Measurements from ENCODE around the gene FAT4.

The FAT4 gene

DNA sequence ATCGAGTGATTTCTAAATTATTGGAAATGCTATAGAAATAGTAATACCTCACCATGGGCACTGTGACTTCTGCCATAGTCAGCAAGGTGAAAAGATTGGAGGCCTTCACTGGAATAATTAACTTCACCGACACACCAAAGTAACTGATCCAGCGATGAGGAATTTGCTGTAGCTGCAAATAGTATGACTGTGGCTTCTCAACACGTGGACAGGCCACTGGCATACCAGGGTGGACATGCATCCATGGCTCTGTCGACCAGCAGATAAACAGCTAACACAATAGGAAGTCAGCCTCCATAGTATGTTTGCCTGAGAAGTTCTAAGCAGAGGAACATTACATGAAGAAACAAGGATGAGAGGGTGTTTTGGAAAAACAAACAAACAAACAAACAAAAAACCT is 10.9 kb upstream of the FAT4 start:
- H2AFZ ChIP-seq (ENCODE audit: low read length) = no peak overlapping the region
- H3K4me3 ChIP-seq (ENCODE audit: low read length in 2 of 2) = no peak overlapping the region
- no peak overlapping the region for H2BK120ac ChIP-seq (ENCODE audit: low read depth, low read length)
- no peaks in the 10 kb centered on the region for H3K4me1 ChIP-seq (ENCODE audit: control insufficient read depth in 2 of 2, insufficient read depth in 1 of 2, low read depth in 1 of 2, low read length in 2 of 2)
- no peak overlapping the region for H3K18ac ChIP-seq (ENCODE audit: low read length)
- H4K8ac ChIP-seq (ENCODE audit: low read depth, low read length) = no peak overlapping the region
- H3K9ac ChIP-seq (ENCODE audit: low read depth, low read length, poor library complexity) = no peak overlapping the region
- DNase-seq (ENCODE audit: low spot score) = no peak
- WGBS, 2 donors (ENCODE audit: extremely low coverage in 2 of 2, insufficient read length in 2 of 2, insufficient replicate concordance in 1 of 2) = no CpG with 5 or more reads among the region's 5 CpGs
- no peak overlapping the region for H2AK5ac ChIP-seq (ENCODE audit: low read depth, low read length)
- no peak overlapping the region for H2BK12ac ChIP-seq (ENCODE audit: low read length)
- H2BK5ac ChIP-seq (ENCODE audit: low read length) = no peak overlapping the region
- no peaks in the 10 kb centered on the region for H3K9me3 ChIP-seq (replicated peaks in 1 of 2; ENCODE audit: control insufficient read depth in 2 of 2, insufficient read depth in 1 of 2, low read depth in 1 of 2, low read length in 2 of 2)
- no peak overlapping the region for H3K27ac ChIP-seq (replicated peaks; ENCODE audit: low read length)
- H3K14ac ChIP-seq (ENCODE audit: low read length) = no peak overlapping the region
- no peak overlapping the region for H2BK15ac ChIP-seq (ENCODE audit: low read length)
- no peak overlapping the region for H3K23ac ChIP-seq (ENCODE audit: low read depth, low read length, poor library complexity)
- H3K79me1 ChIP-seq (ENCODE audit: low read depth, low read length) = no peaks in the 10 kb centered on the region
- H3K36me3 ChIP-seq (replicated peaks in 1 of 2; ENCODE audit: control insufficient read depth in 2 of 2, insufficient read depth in 2 of 2, low read length in 2 of 2) = no peaks in the 10 kb centered on the region
- no peaks in the 10 kb centered on the region for H3K27me3 ChIP-seq (ENCODE audit: control insufficient read depth in 3 of 3, insufficient read depth in 3 of 3, low read depth in 1 of 3, low read length in 3 of 3)
- H4K91ac ChIP-seq (ENCODE audit: low read depth, low read length, poor library complexity) = no peak overlapping the region
- H3K4ac ChIP-seq (ENCODE audit: low read length) = no peak overlapping the region
- H3K4me2 ChIP-seq (ENCODE audit: insufficient read depth, low read length, poor library complexity, severe bottlenecking) = no peak overlapping the region

DNA sequence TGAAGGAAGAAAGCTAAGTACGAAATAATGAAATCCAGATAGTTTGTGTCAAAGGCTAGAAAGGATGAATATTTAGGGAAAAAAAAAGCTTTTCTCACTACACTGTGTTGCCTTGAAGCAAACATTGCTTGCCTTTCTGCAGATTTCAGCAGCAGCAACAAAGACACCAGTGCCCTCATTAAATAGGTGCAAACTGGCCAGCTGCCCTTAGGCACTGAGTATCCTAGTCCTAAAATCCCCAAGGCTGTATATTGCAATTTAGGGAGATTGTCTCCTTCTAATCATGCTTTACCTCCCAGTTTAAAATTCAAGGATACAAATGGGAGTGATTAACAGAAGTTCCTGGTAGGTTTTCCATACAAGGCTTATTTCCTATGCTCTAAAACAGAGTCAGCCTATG is 8.6 kb upstream of the FAT4 start:
- H3K27me3 ChIP-seq (ENCODE audit: control insufficient read depth in 3 of 3, insufficient read depth in 3 of 3, low read depth in 1 of 3, low read length in 3 of 3) = no peaks in the 10 kb centered on the region

DNA sequence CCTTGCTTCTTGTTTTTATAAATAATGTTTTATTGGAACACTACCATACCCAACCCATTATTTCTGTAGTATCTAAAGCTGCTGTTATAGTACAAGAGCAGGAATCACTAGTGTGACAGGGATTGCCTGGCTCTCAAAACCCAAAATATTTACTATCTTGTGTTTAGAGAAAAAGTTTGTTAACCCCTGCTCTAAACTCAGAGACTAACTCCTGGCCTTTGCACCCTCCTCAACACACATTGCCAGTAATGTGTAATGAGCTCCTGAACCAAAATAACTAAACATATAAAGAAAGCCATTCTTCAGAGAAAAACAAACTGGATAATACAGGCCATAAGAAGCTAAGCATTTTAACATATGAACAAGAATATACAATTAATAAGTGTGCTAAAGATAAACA is 8.2 kb upstream of the FAT4 start:
- Histone ChIP-seq H3K9me3 (replicated peaks in 1 of 2; ENCODE audit: control insufficient read depth in 2 of 2, insufficient read depth in 1 of 2, low read depth in 1 of 2, low read length in 2 of 2) (no peaks in the 10 kb centered on the region), H3K4ac (ENCODE audit: low read length) (no peak overlapping the region), H3K9ac (ENCODE audit: low read depth, low read length, poor library complexity) (no peak overlapping the region), H3K79me1 (ENCODE audit: low read depth, low read length) (no peaks in the 10 kb centered on the region), H3K18ac (ENCODE audit: low read length) (no peak overlapping the region), H2BK15ac (ENCODE audit: low read length) (no peak overlapping the region), H4K8ac (ENCODE audit: low read depth, low read length) (no peak overlapping the region), H3K23ac (ENCODE audit: low read depth, low read length, poor library complexity) (no peak overlapping the region), H3K36me3 (replicated peaks in 1 of 2; ENCODE audit: control insufficient read depth in 2 of 2, insufficient read depth in 2 of 2, low read length in 2 of 2) (no peaks in the 10 kb centered on the region), H2BK12ac (ENCODE audit: low read length) (no peak overlapping the region), H3K27me3 (ENCODE audit: control insufficient read depth in 3 of 3, insufficient read depth in 3 of 3, low read depth in 1 of 3, low read length in 3 of 3) (no peaks in the 10 kb centered on the region), H3K4me1 (ENCODE audit: control insufficient read depth in 2 of 2, insufficient read depth in 1 of 2, low read depth in 1 of 2, low read length in 2 of 2) (no peaks in the 10 kb centered on the region), H3K4me3 (ENCODE audit: low read length in 2 of 2) (no peak overlapping the region), H2AK5ac (ENCODE audit: low read depth, low read length) (no peak overlapping the region), H3K27ac (replicated peaks; ENCODE audit: low read length) (no peak overlapping the region), H2BK5ac (ENCODE audit: low read length) (no peak overlapping the region), H4K91ac (ENCODE audit: low read depth, low read length, poor library complexity) (no peak overlapping the region), H2AFZ (ENCODE audit: low read length) (no peak overlapping the region), H2BK120ac (ENCODE audit: low read depth, low read length) (no peak overlapping the region), H3K14ac (ENCODE audit: low read length) (no peak overlapping the region), H3K4me2 (ENCODE audit: insufficient read depth, low read length, poor library complexity, severe bottlenecking) (no peak overlapping the region)
- no peak for DNase-seq (ENCODE audit: low spot score)

More for the DNA sequence above, 8.6 kb upstream of the FAT4 start:
- no peak overlapping the region for H2AK5ac ChIP-seq (ENCODE audit: low read depth, low read length)
- H3K23ac ChIP-seq (ENCODE audit: low read depth, low read length, poor library complexity) = no peak overlapping the region
- H2AFZ ChIP-seq (ENCODE audit: low read length) = peak overlapping the region; percentile 36
- H2BK120ac ChIP-seq (ENCODE audit: low read depth, low read length) = no peak overlapping the region
- no peak for DNase-seq (ENCODE audit: low spot score)
- H3K27ac ChIP-seq (replicated peaks; ENCODE audit: low read length) = no peak overlapping the region
- no peak overlapping the region for H3K18ac ChIP-seq (ENCODE audit: low read length)
- H4K8ac ChIP-seq (ENCODE audit: low read depth, low read length) = no peak overlapping the region
- H3K4me2 ChIP-seq (ENCODE audit: insufficient read depth, low read length, poor library complexity, severe bottlenecking) = no peak overlapping the region
- H3K14ac ChIP-seq (ENCODE audit: low read length) = no peak overlapping the region
- no peaks in the 10 kb centered on the region for H3K9me3 ChIP-seq (replicated peaks in 1 of 2; ENCODE audit: control insufficient read depth in 2 of 2, insufficient read depth in 1 of 2, low read depth in 1 of 2, low read length in 2 of 2)
- H3K4ac ChIP-seq (ENCODE audit: low read length) = no peak overlapping the region
- H3K4me1 ChIP-seq (ENCODE audit: control insufficient read depth in 2 of 2, insufficient read depth in 1 of 2, low read depth in 1 of 2, low read length in 2 of 2) = no peaks in the 10 kb centered on the region
- no peak overlapping the region for H3K9ac ChIP-seq (ENCODE audit: low read depth, low read length, poor library complexity)
- WGBS, 2 donors (ENCODE audit: extremely low coverage in 2 of 2, insufficient read length in 2 of 2, insufficient replicate concordance in 1 of 2) = 100% methylated on average over 1 of the region's 1 CpG
- no peaks in the 10 kb centered on the region for H3K36me3 ChIP-seq (replicated peaks in 1 of 2; ENCODE audit: control insufficient read depth in 2 of 2, insufficient read depth in 2 of 2, low read length in 2 of 2)
- H3K4me3 ChIP-seq (ENCODE audit: low read length in 2 of 2) = no peak overlapping the region
- no peak overlapping the region for H2BK15ac ChIP-seq (ENCODE audit: low read length)
- no peak overlapping the region for H2BK5ac ChIP-seq (ENCODE audit: low read length)
- no peaks in the 10 kb centered on the region for H3K79me1 ChIP-seq (ENCODE audit: low read depth, low read length)
- H4K91ac ChIP-seq (ENCODE audit: low read depth, low read length, poor library complexity) = no peak overlapping the region
- no peak overlapping the region for H2BK12ac ChIP-seq (ENCODE audit: low read length)

DNA sequence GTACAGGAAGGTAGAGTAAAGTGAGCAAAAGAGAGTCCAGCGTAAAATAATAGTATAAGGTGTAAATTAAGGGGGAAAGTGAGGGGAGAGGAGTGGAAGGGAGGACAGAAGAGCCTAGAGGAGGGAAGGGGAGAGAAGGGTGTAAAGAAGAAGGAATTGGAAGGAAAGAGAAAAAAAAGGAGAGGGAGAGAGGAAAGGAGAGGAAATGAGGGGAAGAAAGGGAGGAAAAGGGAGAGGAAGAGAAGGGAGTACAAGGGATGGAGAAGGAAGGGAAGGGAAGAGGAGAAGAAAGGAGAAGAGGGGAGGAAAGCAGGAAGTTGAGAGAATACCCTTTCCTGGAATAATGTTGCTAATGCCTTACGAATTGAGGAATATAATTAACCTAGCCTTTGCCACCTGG is 3.3 kb upstream of the FAT4 start:
- H3K4me1 ChIP-seq (ENCODE audit: control insufficient read depth in 2 of 2, insufficient read depth in 1 of 2, low read depth in 1 of 2, low read length in 2 of 2) = peaks cover 2 to 3% of the 10 kb centered on the region in 2 donors
- no peak overlapping the region for H4K91ac ChIP-seq (ENCODE audit: low read depth, low read length, poor library complexity)
- H2BK5ac ChIP-seq (ENCODE audit: low read length) = no peak overlapping the region
- 100% methylated on average over 1 of the region's 2 CpGs; no CpG with 5 or more reads in 1 of the 2 donors for WGBS, 2 donors (ENCODE audit: extremely low coverage in 2 of 2, insufficient read length in 2 of 2, insufficient replicate concordance in 1 of 2)
- H2BK120ac ChIP-seq (ENCODE audit: low read depth, low read length) = no peak overlapping the region
- H2BK12ac ChIP-seq (ENCODE audit: low read length) = no peak overlapping the region
- H3K27me3 ChIP-seq (ENCODE audit: control insufficient read depth in 3 of 3, insufficient read depth in 3 of 3, low read depth in 1 of 3, low read length in 3 of 3) = peaks cover 0 to 4% (median 0%) of the 10 kb centered on the region in 3 experiments
- H3K36me3 ChIP-seq (replicated peaks in 1 of 2; ENCODE audit: control insufficient read depth in 2 of 2, insufficient read depth in 2 of 2, low read length in 2 of 2) = no peaks in the 10 kb centered on the region
- H3K4ac ChIP-seq (ENCODE audit: low read length) = no peak overlapping the region
- H3K4me2 ChIP-seq (ENCODE audit: insufficient read depth, low read length, poor library complexity, severe bottlenecking) = no peak overlapping the region
- no peak overlapping the region for H2AK5ac ChIP-seq (ENCODE audit: low read depth, low read length)
- H3K27ac ChIP-seq (replicated peaks; ENCODE audit: low read length) = no peak overlapping the region
- DNase-seq (ENCODE audit: low spot score) = no peak
- H3K18ac ChIP-seq (ENCODE audit: low read length) = no peak overlapping the region
- H2AFZ ChIP-seq (ENCODE audit: low read length) = no peak overlapping the region
- no peak overlapping the region for H4K8ac ChIP-seq (ENCODE audit: low read depth, low read length)
- H3K9ac ChIP-seq (ENCODE audit: low read depth, low read length, poor library complexity) = no peak overlapping the region
- H3K79me1 ChIP-seq (ENCODE audit: low read depth, low read length) = no peaks in the 10 kb centered on the region
- H2BK15ac ChIP-seq (ENCODE audit: low read length) = no peak overlapping the region
- H3K4me3 ChIP-seq (ENCODE audit: low read length in 2 of 2) = no peak overlapping the region
- no peak overlapping the region for H3K23ac ChIP-seq (ENCODE audit: low read depth, low read length, poor library complexity)
- no peaks in the 10 kb centered on the region for H3K9me3 ChIP-seq (replicated peaks in 1 of 2; ENCODE audit: control insufficient read depth in 2 of 2, insufficient read depth in 1 of 2, low read depth in 1 of 2, low read length in 2 of 2)
- no peak overlapping the region for H3K14ac ChIP-seq (ENCODE audit: low read length)
